IMR-90 (cell line): ENCODE measurements around the gene HIKESHI. TPM values are rescaled to one million over a fixed set of nuclear protein-coding genes. Genes with fewer than 3 reads are reported as not detected.

Source experiments
- ATAC-seq: fragments of 200-7000 bp; cut with Tn5 transposase; 2 replicates; pipeline ENCODE4 v1.9.1; 2020; ENCODE audit warnings: low read depth, mild to moderate bottlenecking, moderate library complexity
- BruUV-seq: library from RNA; stranded (reverse); fragments of 400-500 nt; replicated peaks from 2 replicates; lab custom pipeline; 2021; lab: Mats Ljungman, UMichigan
- CTCF ChIA-PET: fragments of 300-600 bp; formaldehyde crosslinking; extraction: SDS; loops from one replicate; lab custom pipeline; 2021; ENCODE audit warnings: antibody characterized with exemption; lab: Yijun Ruan, JAX
- POLR2A ChIA-PET: fragments of 300-600 bp; sonication (Branson Sonifier 250); formaldehyde crosslinking; loops from one replicate; lab custom pipeline; 2022; ENCODE audit warnings: antibody characterized with exemption; ENCODE audit not compliant: unreplicated experiment; lab: Charles Lee
- DNase-seq: peaks from one replicate; pipeline ENCODE4 v3.0.0; 2013
- H2AFZ ChIP-seq: replicated peaks from 2 replicates; pipeline ENCODE3; 2013; ENCODE audit warnings: low read length, mild to moderate bottlenecking; ENCODE audit not compliant: poor library complexity
- H2AK5ac ChIP-seq: 2 replicates; pipeline ENCODE4 v1.6.1; 2013; ENCODE audit warnings: low read depth, low read length, inconsistent platforms
- H2AK9ac ChIP-seq: replicated peaks from 2 replicates; pipeline ENCODE3; 2013; ENCODE audit warnings: mild to moderate bottlenecking, low read depth, low read length, moderate library complexity; ENCODE audit not compliant: poor library complexity
- H2BK120ac ChIP-seq: 2 replicates; pipeline ENCODE4 v1.6.1; 2013; ENCODE audit warnings: low read depth, low read length, inconsistent platforms
- H2BK15ac ChIP-seq: 3 replicates; pipeline ENCODE4 v1.6.1; 2013; ENCODE audit warnings: low read depth, low read length, inconsistent platforms
- H2BK20ac ChIP-seq: 2 replicates; pipeline ENCODE4 v1.6.1; 2013; ENCODE audit warnings: low read depth, mild to moderate bottlenecking, inconsistent platforms, low read length, moderate library complexity
- H2BK5ac ChIP-seq: 2 replicates; pipeline ENCODE4 v1.6.1; 2013; ENCODE audit warnings: mild to moderate bottlenecking, low read depth, low read length, inconsistent platforms; ENCODE audit not compliant: poor library complexity, severe bottlenecking
- H3K14ac ChIP-seq: replicated peaks from 2 replicates; pipeline ENCODE4 v1.6.1; 2013; ENCODE audit warnings: low read depth, low read length, inconsistent platforms
- H3K18ac ChIP-seq: 2 replicates; pipeline ENCODE4 v1.6.1; 2013; ENCODE audit warnings: low read depth, low read length, control low read depth
- H3K23ac ChIP-seq: 2 replicates; pipeline ENCODE4 v1.6.1; 2013; ENCODE audit warnings: low read depth, low read length, inconsistent platforms
- H3K27ac ChIP-seq: 2 replicates; pipeline ENCODE4 v1.5.1; 2013; ENCODE audit warnings: mild to moderate bottlenecking, control low read depth, low read length; ENCODE audit not compliant: insufficient read depth
- H3K27me3 ChIP-seq: 2 replicates; pipeline ENCODE4 v1.6.1; 2013; ENCODE audit warnings: low read length; ENCODE audit not compliant: control insufficient read depth, insufficient read depth
- H3K36me3 ChIP-seq: 2 replicates; pipeline ENCODE4 v1.6.1; 2013; ENCODE audit warnings: low read length, mixed read lengths; ENCODE audit not compliant: control insufficient read depth, insufficient read depth
- H3K4ac ChIP-seq: 2 replicates; pipeline ENCODE4 v1.6.1; 2013; ENCODE audit warnings: low read depth, low read length, inconsistent platforms
- H3K4me1 ChIP-seq: 2 replicates; pipeline ENCODE4 v1.6.1; 2013; ENCODE audit warnings: low read length, mixed read lengths; ENCODE audit not compliant: control insufficient read depth, insufficient read depth
- H3K4me2 ChIP-seq: 2 replicates; pipeline ENCODE4 v1.6.1; 2013; ENCODE audit warnings: low read depth, mild to moderate bottlenecking, control low read depth, low read length, moderate library complexity
- H3K4me3 ChIP-seq: 2 replicates; pipeline ENCODE4 v1.5.1; 2013; ENCODE audit warnings: low read depth, mild to moderate bottlenecking, control low read depth, low read length, moderate library complexity; ENCODE audit not compliant: insufficient read depth
- H3K56ac ChIP-seq: 2 replicates; pipeline ENCODE4 v1.6.1; 2013; ENCODE audit warnings: low read length, inconsistent platforms; ENCODE audit not compliant: insufficient read depth; ENCODE audit errors: extremely low read depth
- H3K79me1 ChIP-seq, 2 experiments: 2 replicates each; pipeline ENCODE4 v1.6.1; 2013; ENCODE audit warnings: low read length in 2 of 2, inconsistent platforms in 1 of 2, low read depth in 1 of 2
- H3K9ac ChIP-seq: 2 replicates; pipeline ENCODE4 v1.6.1; 2013; ENCODE audit warnings: low read depth, low read length, control low read depth
- H3K9me1 ChIP-seq: 2 replicates; pipeline ENCODE4 v1.6.1; 2013; ENCODE audit warnings: low read length, inconsistent platforms; ENCODE audit not compliant: insufficient read depth
- H3K9me3 ChIP-seq: 2 replicates; pipeline ENCODE4 v1.6.1; 2013; ENCODE audit warnings: low read length; ENCODE audit not compliant: control insufficient read depth, insufficient read depth
- H4K20me1 ChIP-seq: 2 replicates; pipeline ENCODE4 v1.6.1; 2013; ENCODE audit warnings: low read length, inconsistent platforms; ENCODE audit not compliant: insufficient read depth
- H4K5ac ChIP-seq: 2 replicates; pipeline ENCODE4 v1.6.1; 2013; ENCODE audit warnings: mild to moderate bottlenecking, low read depth, low read length, control low read depth
- H4K8ac ChIP-seq, 2 experiments: 2 replicates each; pipeline ENCODE4 v1.6.1; 2013; ENCODE audit warnings: low read depth in 2 of 2, low read length in 2 of 2, control low read depth in 1 of 2, inconsistent platforms in 1 of 2
- H4K91ac ChIP-seq: 2 replicates; pipeline ENCODE4 v1.6.1; 2013; ENCODE audit warnings: low read depth, low read length, inconsistent platforms; ENCODE audit not compliant: insufficient read depth
- BHLHE40 ChIP-seq: fragments of 150-350 bp; IDR thresholded peaks from 2 replicates; pipeline ENCODE4 v1.6.1; 2016; ENCODE audit warnings: mild to moderate bottlenecking, low read depth, low read length
- MXI1 ChIP-seq: IDR thresholded peaks from 2 replicates; pipeline ENCODE4 v1.6.1; 2012; ENCODE audit warnings: low read depth, mild to moderate bottlenecking, low read length, moderate library complexity, borderline replicate concordance
- WGBS, 2 experiments: methylation state at CpG; one replicate each; pipeline versions ENCODE4 v1.1.5 to v1.1.7; 2013; ENCODE audit warnings: missing lambda C conversion rate in 2 of 2; ENCODE audit not compliant: insufficient read length in 1 of 2; ENCODE audit errors: extremely low coverage in 2 of 2; 5-methylcytosine and 5-hydroxymethylcytosine counted together
- dilution Hi-C: fragments of 300-500 bp; cut with HindIII; formaldehyde crosslinking; loops from one replicate; pipeline ENCODE4 v1.14.3; 2018; ENCODE audit warnings: low sequenced_read_pairs; ENCODE audit not compliant: unreplicated experiment
- in situ Hi-C: fragments of 300-500 bp; cut with MboI; formaldehyde crosslinking; loops from 3 replicates; pipeline ENCODE4 v1.14.3; 2019; ENCODE audit warnings: low sequenced_read_pairs, inconsistent platforms, mixed read lengths
- intact Hi-C: fragments of 100-400 bp; cut with micrococcal nuclease; formaldehyde crosslinking; loops from 2 replicates; pipeline ENCODE4 v1.10.0; 2022
- polyA plus RNA-seq, 3 experiments: library from polyadenylated mRNA; depleted of rRNA; stranded (reverse); fragments of >200 nt; gene quantifications; 2 replicates each; pipeline ENCODE4 v1.2.3, GENCODE V29; 2012; ENCODE audit warnings: low replicate concordance in 1 of 3
- total RNA-seq: library from RNA; depleted of rRNA; stranded (reverse); fragments of >200 nt; gene quantifications from 2 replicates; pipeline ENCODE4 v1.2.3, GENCODE V29; 2012

The HIKESHI gene
- total and polyA plus RNA-seq, 2 of the 4 experiments (the other 2 are of a cell fraction) = 49.4 to 73.5 TPM

DNA sequence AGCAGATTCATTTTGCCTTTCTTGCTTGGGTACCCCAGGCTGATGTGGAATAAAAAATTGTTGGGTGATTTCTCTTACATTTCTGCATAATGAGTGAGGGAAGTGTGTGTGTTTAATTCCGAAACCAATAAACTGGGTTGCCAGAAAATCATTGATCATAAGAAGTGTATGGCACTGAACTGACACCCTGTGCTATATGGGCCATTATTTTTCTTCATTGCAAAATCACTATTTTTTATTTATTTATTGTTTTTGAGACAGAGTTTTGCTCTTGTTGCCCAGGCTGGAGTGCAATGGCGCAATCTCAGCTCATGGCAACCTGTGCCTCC lies 14.6 kb upstream of the HIKESHI start:
- POLR2A ChIA-PET = interaction anchor here (0.6 kb wide), 1 partner anchor 379 kb away, joined by 7 read pairs; no protein-coding TSS in a partner anchor
- peaks cover 2% of the 10 kb centered on the region; the same call in 1 of the 2 replicates for H3K4me1 ChIP-seq
- in situ Hi-C loops = loop anchor here (25.0 kb wide), 1 partner anchor 600 kb away; the partner anchor contains the start of gene CCDC89

More for the DNA sequence above, 14.6 kb upstream of the HIKESHI start:
- no peak overlapping the region for H3K9ac ChIP-seq
- TF ChIP-seq MXI1 = no peak
- TF ChIP-seq BHLHE40 = no peak
- H3K18ac ChIP-seq = no peak overlapping the region
- H2AFZ ChIP-seq = no peak overlapping the region
- H3K4me3 ChIP-seq = no peak overlapping the region
- H3K36me3 ChIP-seq = peaks cover 6% of the 10 kb centered on the region
- intact Hi-C loops = loop anchor here (5.0 kb wide), 1 partner anchor 245 kb away; no protein-coding TSS in a partner anchor
- no peak overlapping the region for H2BK120ac ChIP-seq
- CTCF ChIA-PET = no interaction called here
- no peaks in the 10 kb centered on the region for H3K27me3 ChIP-seq
- H3K14ac ChIP-seq = no peak overlapping the region
- no peak overlapping the region for H2BK15ac ChIP-seq
- dilution Hi-C loops = no loop called here
- H2BK5ac ChIP-seq = no peak overlapping the region
- H3K9me3 ChIP-seq = no peaks in the 10 kb centered on the region
- no peak overlapping the region for H2BK20ac ChIP-seq
- ATAC-seq (no peak), DNase-seq (no peak)
- no TSS peak for BruUV-seq
- H3K4me2 ChIP-seq = no peak overlapping the region
- WGBS, 2 experiments = no CpG with 5 or more reads among the region's 2 CpGs
- no peak overlapping the region for H3K4ac ChIP-seq
- H2AK5ac ChIP-seq = no peak overlapping the region
- H4K8ac ChIP-seq = no peak overlapping the region
- H3K79me1 ChIP-seq = peaks cover 0 to 8% of the 10 kb centered on the region in 2 experiments; a peak in 2 of 4 replicates
- peaks cover 3% of the 10 kb centered on the region; the same call in 1 of the 2 replicates for H3K9me1 ChIP-seq
- no peak overlapping the region for H3K56ac ChIP-seq
- no peak overlapping the region for H3K27ac ChIP-seq
- H4K5ac ChIP-seq = no peak overlapping the region
- H4K20me1 ChIP-seq = no peaks in the 10 kb centered on the region; the same call in 1 of the 2 replicates
- no peak overlapping the region for H2AK9ac ChIP-seq
- H4K91ac ChIP-seq = no peak overlapping the region
- no peak overlapping the region for H3K23ac ChIP-seq
